Tibial nerve (tissue), 4 donors: ENCODE data around the gene SCN5A.

ENCODE experiments used
- CTCF ChIP-seq, 5 experiments: fragments of 200-600 bp in 3 of 5; fragments of 450-650 bp in 2 of 5; sonication (generic) in 3 of 5; IDR thresholded peaks; one replicate each; pipeline ENCODE4 v1.5.1; 2016 to 2019; ENCODE audit warnings: antibody characterized with exemption in 5 of 5, mild to moderate bottlenecking in 3 of 5, moderate library complexity in 2 of 5
- EP300 ChIP-seq, 2 donors: sonication (generic); formaldehyde crosslinking; IDR thresholded peaks; one replicate each; pipeline ENCODE4 v1.6.1; 2017; ENCODE audit warnings: antibody characterized with exemption in 2 of 2, mild to moderate bottlenecking in 1 of 2
- POLR2A ChIP-seq, 2 donors: fragments of 450-650 bp; IDR thresholded peaks; one replicate each; pipeline ENCODE4 v1.6.1; 2017; ENCODE audit warnings: antibody characterized with exemption in 2 of 2, mild to moderate bottlenecking in 2 of 2, moderate library complexity in 2 of 2

GRCh38 chr3:38576526-38577370, 72.7 kb downstream of the SCN5A start:
- no peak for TF ChIP-seq CTCF (IDR thresholded peaks at IDR 0.05)
- no peak for TF ChIP-seq POLR2A (IDR thresholded peaks at IDR 0.05)
- no peak for TF ChIP-seq EP300 (IDR thresholded peaks at IDR 0.05)
